K562 (cell line): Measurements from ENCODE around the gene ZSCAN1. TPM values are rescaled to one million over a fixed set of nuclear protein-coding genes. Genes with fewer than 3 reads are reported as not detected.

ENCODE experiments used
- CREM ChIP-seq: IDR thresholded peaks from 2 replicates; pipeline ENCODE4 v1.6.1; 2014; ENCODE audit warnings: antibody characterized with exemption, low read depth
- ETV5 ChIP-seq: sonication (generic); formaldehyde crosslinking; IDR thresholded peaks from 2 replicates; pipeline ENCODE4 v1.4.0; 2020; ENCODE audit warnings: low read depth, mild to moderate bottlenecking, missing genetic modification reagents
- ETV6 ChIP-seq, 3 experiments: fragments of 150-350 bp in 1 of 3; sonication (generic) in 1 of 3; formaldehyde crosslinking in 1 of 3; IDR thresholded peaks; 2 replicates each; pipeline versions ENCODE4 v1.6.1 to v1.8.0; 2014 to 2022; ENCODE audit warnings: borderline replicate concordance in 2 of 3, low read depth in 2 of 3, antibody characterized with exemption in 1 of 3, low read length in 1 of 3, mild to moderate bottlenecking in 1 of 3, missing genetic modification reagents in 1 of 3
- NFYB ChIP-seq: IDR thresholded peaks from 2 replicates; pipeline ENCODE4 v1.6.1; 2011; ENCODE audit warnings: mild to moderate bottlenecking, moderate library complexity; ENCODE audit not compliant: insufficient read length; ENCODE audit errors: extremely low read depth
- PCBP2 ChIP-seq: fragments of 200-400 bp; formaldehyde crosslinking; IDR thresholded peaks from 2 replicates; pipeline ENCODE4 v1.6.1; 2018; ENCODE audit warnings: low read length, low read depth, mild to moderate bottlenecking, moderate library complexity; ENCODE audit not compliant: poor library complexity, severe bottlenecking
- POLR2AphosphoS2 ChIP-seq: IDR thresholded peaks from 2 replicates; pipeline ENCODE4 v1.6.1; 2012; ENCODE audit warnings: low read length, improper control_type of control experiment
- POLR2G ChIP-seq: fragments of 200-400 bp; formaldehyde crosslinking; IDR thresholded peaks from 2 replicates; pipeline ENCODE4 v1.6.1; 2017; ENCODE audit warnings: low read depth, mild to moderate bottlenecking, antibody characterized with exemption, low read length, moderate library complexity
- RBBP5 ChIP-seq: fragments of 200-600 bp; sonication (generic); IDR thresholded peaks from 2 replicates; pipeline ENCODE4 v1.6.1; 2012; ENCODE audit warnings: borderline replicate concordance, mild to moderate bottlenecking, low read length, control low read depth, inconsistent platforms; ENCODE audit not compliant: insufficient read depth, poor library complexity, severe bottlenecking
- TEAD4 ChIP-seq, 2 experiments: sonication (generic) in 1 of 2; formaldehyde crosslinking in 1 of 2; IDR thresholded peaks; 2 replicates each; pipeline versions ENCODE4 v1.6.1 to v1.8.0; 2012 to 2022; ENCODE audit warnings: borderline replicate concordance in 1 of 2, inconsistent platforms in 1 of 2, low read length in 1 of 2, mild to moderate bottlenecking in 1 of 2, missing genetic modification reagents in 1 of 2
- ZNF212 ChIP-seq: fragments of 450-650 bp; formaldehyde crosslinking; IDR thresholded peaks from 2 replicates; pipeline ENCODE4 v1.4.0; 2020; ENCODE audit warnings: mild to moderate bottlenecking
- polyA plus RNA-seq, 8 experiments: library from polyadenylated mRNA; depleted of rRNA in 4 of 8; stranded (reverse) in 5 of 8; unstranded in 3 of 8; fragments of >200 nt; fragmentation: Nextera tagmentation in 2 of 8; fragmentation: Illumina TruSeq in 1 of 8; extraction: Ambion mirVana in 2 of 8; extraction: Trizol in 1 of 8; gene quantifications; 2 replicates each; pipeline versions ENCODE4 v1.2.1 to v1.2.3, GENCODE V29; 2011 to 2014; ENCODE audit warnings: inconsistent platforms in 1 of 8, missing spikeins in 1 of 8
- total RNA-seq, 7 experiments: library from RNA; depleted of rRNA in 6 of 7; stranded (reverse); fragments of >200 nt in 6 of 7; fragmentation: Illumina TruSeq in 2 of 7; extraction: Trizol in 2 of 7; gene quantifications; 2 replicates each; pipeline versions ENCODE4 v1.2.1 to v1.2.3, GENCODE V29; 2011 to 2021; ENCODE audit warnings: low replicate concordance in 1 of 7
- TF ChIP-seq, protein P1 (sequence below), 3 experiments: fragments of 200-800 bp in 1 of 3; fragments of 250-450 bp in 1 of 3; fragments of 450-650 bp in 1 of 3; sonication (Bioruptor Pico) in 1 of 3; sonication (Bioruptor generic) in 1 of 3; formaldehyde crosslinking in 1 of 3; IDR thresholded peaks; 2 replicates each; pipeline versions ENCODE4 v1.6.1 to v1.8.0; 2016 to 2022; ENCODE audit warnings: mild to moderate bottlenecking in 2 of 3, missing genetic modification characterization in 2 of 3, missing compliant biosample characterization in 1 of 3, moderate library complexity in 1 of 3
- TF ChIP-seq, protein P2 (sequence below): fragments of 250-450 bp; sonication (Bioruptor Pico); IDR thresholded peaks from 2 replicates; pipeline ENCODE4 v1.8.0; 2021; ENCODE audit warnings: mild to moderate bottlenecking, moderate library complexity
- TF ChIP-seq, protein P3 (sequence below): sonication (generic); formaldehyde crosslinking; IDR thresholded peaks from 2 replicates; pipeline ENCODE4 v1.8.1; 2023; ENCODE audit warnings: mild to moderate bottlenecking, missing genetic modification reagents
- TF ChIP-seq, protein P4 (sequence below): fragments of 450-650 bp; formaldehyde crosslinking; IDR thresholded peaks from 2 replicates; pipeline ENCODE4 v1.4.0; 2022; ENCODE audit warnings: mild to moderate bottlenecking, moderate library complexity
- TF ChIP-seq, protein P5 (sequence below): sonication (generic); IDR thresholded peaks from 2 replicates; pipeline ENCODE4 v1.6.1; 2016

ZSCAN1 gene
- total and polyA plus RNA-seq, 9 of the 15 experiments (the other 6 are each of a cell fraction or from before 2014, with no cell fraction given) = not detected

DNA sequence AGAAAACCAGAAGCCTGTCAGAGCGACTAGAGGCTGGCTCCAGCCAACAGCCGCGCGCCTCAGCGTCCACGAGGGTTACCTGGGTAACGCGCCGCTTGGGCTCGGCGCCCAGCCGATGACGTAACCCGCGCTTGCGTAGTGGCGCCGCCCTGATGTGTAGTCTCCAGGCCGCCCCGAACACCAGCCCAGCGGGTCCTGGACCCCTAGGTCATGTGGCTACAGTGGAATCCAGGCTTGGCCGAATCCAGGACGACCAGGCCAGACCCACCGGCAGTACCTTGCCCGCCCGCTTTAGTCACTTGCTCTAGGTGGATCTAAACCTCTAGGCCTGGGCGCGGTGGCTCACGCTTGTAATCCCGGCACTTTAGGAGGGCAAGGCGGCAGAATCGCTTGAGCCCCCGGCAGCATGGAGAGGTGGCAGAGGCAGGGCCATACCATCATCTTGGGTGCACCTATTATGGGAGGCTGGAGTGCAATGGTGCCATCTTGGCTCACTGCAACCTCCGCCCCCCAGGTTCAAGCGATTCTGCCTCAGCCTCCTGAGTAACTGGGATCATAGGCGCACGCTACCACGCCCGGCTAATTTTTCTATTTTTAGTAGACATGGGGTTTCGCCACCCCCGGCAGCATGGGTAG, 24.0 kb upstream of the ZSCAN1 start (continued):
- TF ChIP-seq NFYB = no peak
- peak; percentile 96 for TF ChIP-seq CREM
- TF ChIP-seq ZNF212 = no peak
- TF ChIP-seq, protein P1, sequence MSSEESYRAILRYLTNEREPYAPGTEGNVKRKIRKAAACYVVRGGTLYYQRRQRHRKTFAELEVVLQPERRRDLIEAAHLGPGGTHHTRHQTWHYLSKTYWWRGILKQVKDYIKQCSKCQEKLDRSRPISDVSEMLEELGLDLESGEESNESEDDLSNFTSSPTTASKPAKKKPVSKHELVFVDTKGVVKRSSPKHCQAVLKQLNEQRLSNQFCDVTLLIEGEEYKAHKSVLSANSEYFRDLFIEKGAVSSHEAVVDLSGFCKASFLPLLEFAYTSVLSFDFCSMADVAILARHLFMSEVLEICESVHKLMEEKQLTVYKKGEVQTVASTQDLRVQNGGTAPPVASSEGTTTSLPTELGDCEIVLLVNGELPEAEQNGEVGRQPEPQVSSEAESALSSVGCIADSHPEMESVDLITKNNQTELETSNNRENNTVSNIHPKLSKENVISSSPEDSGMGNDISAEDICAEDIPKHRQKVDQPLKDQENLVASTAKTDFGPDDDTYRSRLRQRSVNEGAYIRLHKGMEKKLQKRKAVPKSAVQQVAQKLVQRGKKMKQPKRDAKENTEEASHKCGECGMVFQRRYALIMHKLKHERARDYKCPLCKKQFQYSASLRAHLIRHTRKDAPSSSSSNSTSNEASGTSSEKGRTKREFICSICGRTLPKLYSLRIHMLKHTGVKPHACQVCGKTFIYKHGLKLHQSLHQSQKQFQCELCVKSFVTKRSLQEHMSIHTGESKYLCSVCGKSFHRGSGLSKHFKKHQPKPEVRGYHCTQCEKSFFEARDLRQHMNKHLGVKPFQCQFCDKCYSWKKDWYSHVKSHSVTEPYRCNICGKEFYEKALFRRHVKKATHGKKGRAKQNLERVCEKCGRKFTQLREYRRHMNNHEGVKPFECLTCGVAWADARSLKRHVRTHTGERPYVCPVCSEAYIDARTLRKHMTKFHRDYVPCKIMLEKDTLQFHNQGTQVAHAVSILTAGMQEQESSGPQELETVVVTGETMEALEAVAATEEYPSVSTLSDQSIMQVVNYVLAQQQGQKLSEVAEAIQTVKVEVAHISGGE (CRISPR knock-in tag; IDR thresholded peaks at IDR 0.05) = no peak
- no peak for TF ChIP-seq ETV6 (IDR thresholded peaks at IDR 0.05; ENCODE audit: borderline replicate concordance in 1 of 2, low read depth in 2 of 2, low read length in 1 of 2)
- no peak for TF ChIP-seq ETV6 (CRISPR knock-in tag; IDR thresholded peaks at IDR 0.05; ENCODE audit: borderline replicate concordance)
- TF ChIP-seq, protein P2, sequence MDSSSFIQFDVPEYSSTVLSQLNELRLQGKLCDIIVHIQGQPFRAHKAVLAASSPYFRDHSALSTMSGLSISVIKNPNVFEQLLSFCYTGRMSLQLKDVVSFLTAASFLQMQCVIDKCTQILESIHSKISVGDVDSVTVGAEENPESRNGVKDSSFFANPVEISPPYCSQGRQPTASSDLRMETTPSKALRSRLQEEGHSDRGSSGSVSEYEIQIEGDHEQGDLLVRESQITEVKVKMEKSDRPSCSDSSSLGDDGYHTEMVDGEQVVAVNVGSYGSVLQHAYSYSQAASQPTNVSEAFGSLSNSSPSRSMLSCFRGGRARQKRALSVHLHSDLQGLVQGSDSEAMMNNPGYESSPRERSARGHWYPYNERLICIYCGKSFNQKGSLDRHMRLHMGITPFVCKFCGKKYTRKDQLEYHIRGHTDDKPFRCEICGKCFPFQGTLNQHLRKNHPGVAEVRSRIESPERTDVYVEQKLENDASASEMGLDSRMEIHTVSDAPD (CRISPR knock-in tag) = no peak
- TF ChIP-seq, protein P3, sequence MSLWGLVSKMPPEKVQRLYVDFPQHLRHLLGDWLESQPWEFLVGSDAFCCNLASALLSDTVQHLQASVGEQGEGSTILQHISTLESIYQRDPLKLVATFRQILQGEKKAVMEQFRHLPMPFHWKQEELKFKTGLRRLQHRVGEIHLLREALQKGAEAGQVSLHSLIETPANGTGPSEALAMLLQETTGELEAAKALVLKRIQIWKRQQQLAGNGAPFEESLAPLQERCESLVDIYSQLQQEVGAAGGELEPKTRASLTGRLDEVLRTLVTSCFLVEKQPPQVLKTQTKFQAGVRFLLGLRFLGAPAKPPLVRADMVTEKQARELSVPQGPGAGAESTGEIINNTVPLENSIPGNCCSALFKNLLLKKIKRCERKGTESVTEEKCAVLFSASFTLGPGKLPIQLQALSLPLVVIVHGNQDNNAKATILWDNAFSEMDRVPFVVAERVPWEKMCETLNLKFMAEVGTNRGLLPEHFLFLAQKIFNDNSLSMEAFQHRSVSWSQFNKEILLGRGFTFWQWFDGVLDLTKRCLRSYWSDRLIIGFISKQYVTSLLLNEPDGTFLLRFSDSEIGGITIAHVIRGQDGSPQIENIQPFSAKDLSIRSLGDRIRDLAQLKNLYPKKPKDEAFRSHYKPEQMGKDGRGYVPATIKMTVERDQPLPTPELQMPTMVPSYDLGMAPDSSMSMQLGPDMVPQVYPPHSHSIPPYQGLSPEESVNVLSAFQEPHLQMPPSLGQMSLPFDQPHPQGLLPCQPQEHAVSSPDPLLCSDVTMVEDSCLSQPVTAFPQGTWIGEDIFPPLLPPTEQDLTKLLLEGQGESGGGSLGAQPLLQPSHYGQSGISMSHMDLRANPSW (CRISPR knock-in tag) = no peak
- TF ChIP-seq TEAD4 (IDR thresholded peaks at IDR 0.05; ENCODE audit: low read length) = no peak
- TF ChIP-seq TEAD4 (CRISPR knock-in tag; IDR thresholded peaks at IDR 0.05; ENCODE audit: borderline replicate concordance) = no peak
- TF ChIP-seq, protein P4, sequence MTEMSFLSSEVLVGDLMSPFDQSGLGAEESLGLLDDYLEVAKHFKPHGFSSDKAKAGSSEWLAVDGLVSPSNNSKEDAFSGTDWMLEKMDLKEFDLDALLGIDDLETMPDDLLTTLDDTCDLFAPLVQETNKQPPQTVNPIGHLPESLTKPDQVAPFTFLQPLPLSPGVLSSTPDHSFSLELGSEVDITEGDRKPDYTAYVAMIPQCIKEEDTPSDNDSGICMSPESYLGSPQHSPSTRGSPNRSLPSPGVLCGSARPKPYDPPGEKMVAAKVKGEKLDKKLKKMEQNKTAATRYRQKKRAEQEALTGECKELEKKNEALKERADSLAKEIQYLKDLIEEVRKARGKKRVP = no peak
- no peak for TF ChIP-seq RBBP5
- no peak for TF ChIP-seq POLR2AphosphoS2
- TF ChIP-seq POLR2G = 0 out of 2 replicates have a peak, but pooled peaks have one; percentile 26
- TF ChIP-seq PCBP2 = no peak
- TF ChIP-seq, protein P5, sequence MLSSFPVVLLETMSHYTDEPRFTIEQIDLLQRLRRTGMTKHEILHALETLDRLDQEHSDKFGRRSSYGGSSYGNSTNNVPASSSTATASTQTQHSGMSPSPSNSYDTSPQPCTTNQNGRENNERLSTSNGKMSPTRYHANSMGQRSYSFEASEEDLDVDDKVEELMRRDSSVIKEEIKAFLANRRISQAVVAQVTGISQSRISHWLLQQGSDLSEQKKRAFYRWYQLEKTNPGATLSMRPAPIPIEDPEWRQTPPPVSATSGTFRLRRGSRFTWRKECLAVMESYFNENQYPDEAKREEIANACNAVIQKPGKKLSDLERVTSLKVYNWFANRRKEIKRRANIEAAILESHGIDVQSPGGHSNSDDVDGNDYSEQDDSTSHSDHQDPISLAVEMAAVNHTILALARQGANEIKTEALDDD = no peak
- TF ChIP-seq ETV5 (CRISPR knock-in tag) = no peak
